ENCODE measurements around the gene SLC2A5.

SLC2A5 gene

DNA sequence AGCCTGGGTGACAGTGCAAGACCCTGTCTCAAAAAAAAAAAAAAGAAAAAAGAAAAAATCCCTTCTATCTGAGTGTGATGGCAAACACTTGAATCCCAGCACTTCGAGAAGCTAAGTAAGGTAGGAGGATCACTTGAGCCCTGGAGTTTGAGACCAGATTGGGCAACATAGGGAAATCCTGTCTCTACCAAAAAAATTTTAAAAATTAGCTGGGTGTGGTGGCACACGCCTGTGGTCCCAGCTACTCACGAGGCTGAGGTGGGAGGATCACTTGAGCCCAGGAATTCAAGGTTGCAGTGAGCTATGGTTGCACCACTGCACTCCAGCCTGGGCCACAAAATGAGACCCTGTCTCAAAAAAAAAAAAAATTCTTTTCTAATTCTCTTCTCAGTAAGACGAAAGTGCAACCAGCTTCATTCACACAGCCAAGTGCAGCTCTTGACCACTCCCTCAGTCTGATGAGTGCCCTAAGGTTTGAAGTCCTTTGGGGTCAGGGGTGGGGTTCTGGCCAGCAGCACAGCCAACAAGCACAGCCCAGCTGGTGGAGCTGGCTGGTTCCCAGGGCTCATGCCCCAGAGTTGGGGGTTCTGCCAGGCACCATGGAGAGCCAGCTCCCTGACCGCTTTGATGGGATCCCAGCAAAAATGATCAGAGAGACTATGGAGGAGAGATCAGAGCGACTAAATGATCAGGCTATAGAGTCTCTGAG is 8.0 kb downstream of the SLC2A5 start:
- DNase-seq (ENCODE audit: low read depth) = no peak

DNA sequence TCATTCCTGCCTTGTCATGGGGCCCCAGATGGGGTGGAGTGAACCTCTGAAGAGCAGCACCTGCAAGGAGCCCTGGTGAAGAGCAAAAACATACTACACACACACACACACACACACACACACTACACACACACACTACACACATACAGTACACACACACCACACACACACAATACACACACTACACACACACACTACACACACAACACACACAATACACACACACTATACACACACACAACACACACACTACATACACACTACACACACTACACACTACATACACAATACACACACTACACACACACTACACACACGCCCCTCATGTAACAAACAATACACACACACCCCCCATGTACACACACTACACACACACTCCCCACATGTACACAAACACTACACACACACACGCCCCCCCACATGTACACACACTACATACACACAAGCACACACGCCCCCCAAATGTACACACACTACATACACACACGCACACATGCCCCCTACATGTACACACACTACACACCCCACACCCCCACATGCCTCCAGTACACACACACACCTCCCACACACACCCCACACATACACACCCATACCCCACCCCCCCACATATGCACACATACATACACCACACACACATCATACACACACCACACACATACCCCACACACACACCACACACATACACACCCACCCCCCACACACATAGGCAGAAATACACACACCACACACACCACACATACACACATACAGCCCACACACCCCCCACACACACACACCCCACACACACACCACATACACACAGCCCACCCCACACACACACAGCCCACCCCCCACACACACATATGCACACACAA is 9.3 kb downstream of the SLC2A5 start:
- no peak for DNase-seq (ENCODE audit: low read depth)

- no peak for DNase-seq (ENCODE audit: low read depth)
These were observed 11.0 kb downstream of the SLC2A5 start for GRCh38 chr1:9058465-9058864.

GRCh38 chr1:9057851-9058250 is 11.6 kb downstream of the SLC2A5 start:
- DNase-seq (ENCODE audit: low read depth) = no peak

DNA sequence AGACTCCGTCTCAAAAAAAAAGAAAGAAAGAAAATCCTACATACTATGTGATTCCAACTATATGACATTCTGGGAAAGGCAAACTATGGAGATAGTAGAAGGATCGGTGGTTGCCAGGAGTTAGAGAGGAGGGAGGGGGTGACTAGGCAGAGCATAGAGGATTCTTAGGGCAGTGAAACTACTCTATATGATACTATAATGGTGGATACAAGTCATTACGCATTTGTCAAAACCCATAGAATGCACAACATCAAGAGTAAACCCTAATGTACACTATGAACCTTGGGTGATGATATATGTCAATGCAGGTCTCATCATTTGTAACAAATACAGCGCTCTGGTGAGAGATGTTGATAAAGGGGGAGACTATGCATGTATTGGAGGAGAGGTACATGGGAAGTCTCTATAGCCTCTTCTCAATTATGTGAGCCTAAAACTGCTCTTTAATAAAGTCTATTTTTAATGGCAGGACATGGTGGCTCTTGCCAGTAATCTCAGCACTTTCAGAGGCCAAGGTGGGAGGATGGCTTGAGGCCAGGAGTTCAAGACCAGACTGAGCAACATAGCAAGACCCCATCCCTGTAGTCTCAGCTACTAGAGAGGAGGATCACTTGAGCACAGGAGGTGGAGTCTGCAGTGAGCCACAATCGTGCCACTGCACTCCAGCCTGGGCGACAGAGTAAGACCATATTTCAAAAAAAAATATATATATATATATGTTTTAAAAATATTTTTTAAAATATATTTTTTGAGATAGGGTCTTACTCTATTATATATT is 17.0 kb downstream of the SLC2A5 start:
- no peak for DNase-seq (ENCODE audit: low read depth)

- no peak for DNase-seq (ENCODE audit: low read depth)
These were observed 18.1 kb downstream of the SLC2A5 start for GRCh38 chr1:9051379-9051778.

GRCh38 chr1:9050803-9051202 is 18.6 kb downstream of the SLC2A5 start:
- no peak for DNase-seq (ENCODE audit: low read depth)

GRCh38 chr1:9048551-9048950 is 20.9 kb downstream of the SLC2A5 start:
- DNase-seq (ENCODE audit: low read depth) = no peak

GRCh38 chr1:9047019-9047418 is 22.4 kb downstream of the SLC2A5 start:
- DNase-seq (ENCODE audit: low read depth) = no peak

DNA sequence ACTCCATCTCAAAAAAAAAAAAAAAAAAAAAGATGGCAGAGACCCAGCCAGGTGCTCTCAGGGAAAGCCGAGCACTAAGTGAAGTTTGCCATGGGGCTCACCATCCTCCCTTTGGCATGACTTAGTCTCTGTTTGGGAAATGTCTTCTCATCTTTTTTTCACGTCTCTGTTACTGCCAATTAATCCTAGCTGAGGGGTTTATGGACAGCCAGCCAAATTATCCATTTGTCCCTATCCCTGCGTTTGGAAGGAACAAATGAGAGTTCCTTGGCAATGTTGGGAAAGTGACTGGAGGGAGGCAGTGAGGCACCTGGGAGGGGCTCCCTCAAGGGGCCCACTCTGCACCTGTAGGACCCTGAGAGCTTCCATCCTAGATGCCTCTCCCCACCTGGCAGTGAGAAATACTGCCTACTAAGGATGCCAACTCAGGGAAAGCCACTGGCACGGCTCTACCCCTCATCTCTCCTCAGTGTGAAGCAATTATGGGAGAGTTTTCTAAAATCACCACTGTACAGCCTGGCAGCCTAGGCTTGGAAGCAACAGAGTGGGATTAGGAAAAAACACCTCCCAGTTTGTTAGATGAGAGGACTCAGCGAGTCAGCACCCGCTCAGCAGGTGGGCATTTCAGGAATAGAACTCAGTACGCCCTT is 23.4 kb downstream of the SLC2A5 start:
- no peak for DNase-seq (ENCODE audit: low read depth)

GRCh38 chr1:9044236-9044635 is 25.2 kb downstream of the SLC2A5 start:
- no peak for DNase-seq (ENCODE audit: low read depth)

DNA sequence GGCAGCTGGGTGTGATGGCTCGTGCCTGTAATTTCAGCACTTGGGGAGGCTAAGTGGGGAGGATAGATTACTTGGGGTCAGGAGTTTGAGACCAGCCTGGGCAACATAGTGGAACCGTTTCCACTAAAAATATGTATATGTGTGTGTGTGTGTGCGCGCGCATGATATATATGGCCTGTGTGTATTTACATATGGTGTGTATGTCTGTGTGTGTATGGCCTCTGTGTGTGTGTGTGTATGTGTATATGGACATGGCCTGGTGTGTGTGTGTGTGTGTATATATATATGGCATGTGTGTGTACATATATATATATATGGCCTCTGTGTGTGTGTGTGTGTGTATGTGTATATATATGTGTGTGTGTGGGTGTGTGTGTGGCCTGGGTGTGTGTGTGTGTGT is 27.2 kb downstream of the SLC2A5 start:
- DNase-seq (ENCODE audit: low read depth) = no peak

DNA sequence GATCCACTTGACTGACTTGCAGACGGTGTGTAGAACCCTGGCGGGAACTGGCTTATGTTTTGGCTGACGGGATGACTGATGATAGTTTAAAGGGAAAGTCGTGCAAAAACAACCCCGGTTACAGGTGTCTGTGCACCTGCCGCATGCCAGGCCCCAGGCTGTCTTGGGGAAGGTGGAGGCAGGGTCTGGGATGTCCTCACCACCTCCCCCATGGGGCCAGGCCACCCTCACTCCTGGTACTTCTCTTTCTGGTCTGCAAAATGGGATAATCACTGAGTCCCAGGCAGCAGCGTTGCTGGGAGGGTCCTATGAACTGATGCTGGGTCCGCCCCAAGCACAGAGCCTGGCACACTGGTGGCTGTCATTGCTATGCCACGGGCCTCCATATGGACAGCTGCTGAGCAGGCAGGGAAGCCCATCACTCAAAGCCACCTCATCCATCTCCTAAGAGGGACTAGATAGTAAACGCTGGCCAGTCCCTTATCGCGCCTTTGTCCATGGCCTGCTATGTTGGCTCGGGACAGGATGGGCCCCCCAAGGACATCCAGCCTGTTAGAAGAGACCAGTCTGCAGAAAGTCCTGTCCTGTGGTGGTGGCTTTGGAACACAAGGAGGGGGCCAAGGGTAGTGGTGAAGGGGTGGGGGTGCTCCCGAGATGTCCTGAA is 28.2 kb downstream of the SLC2A5 start:
- DNase-seq (ENCODE audit: low read depth) = no peak

GRCh38 chr1:9040659-9041030 is 28.8 kb downstream of the SLC2A5 start:
- no peak for DNase-seq (ENCODE audit: low read depth)

DNA sequence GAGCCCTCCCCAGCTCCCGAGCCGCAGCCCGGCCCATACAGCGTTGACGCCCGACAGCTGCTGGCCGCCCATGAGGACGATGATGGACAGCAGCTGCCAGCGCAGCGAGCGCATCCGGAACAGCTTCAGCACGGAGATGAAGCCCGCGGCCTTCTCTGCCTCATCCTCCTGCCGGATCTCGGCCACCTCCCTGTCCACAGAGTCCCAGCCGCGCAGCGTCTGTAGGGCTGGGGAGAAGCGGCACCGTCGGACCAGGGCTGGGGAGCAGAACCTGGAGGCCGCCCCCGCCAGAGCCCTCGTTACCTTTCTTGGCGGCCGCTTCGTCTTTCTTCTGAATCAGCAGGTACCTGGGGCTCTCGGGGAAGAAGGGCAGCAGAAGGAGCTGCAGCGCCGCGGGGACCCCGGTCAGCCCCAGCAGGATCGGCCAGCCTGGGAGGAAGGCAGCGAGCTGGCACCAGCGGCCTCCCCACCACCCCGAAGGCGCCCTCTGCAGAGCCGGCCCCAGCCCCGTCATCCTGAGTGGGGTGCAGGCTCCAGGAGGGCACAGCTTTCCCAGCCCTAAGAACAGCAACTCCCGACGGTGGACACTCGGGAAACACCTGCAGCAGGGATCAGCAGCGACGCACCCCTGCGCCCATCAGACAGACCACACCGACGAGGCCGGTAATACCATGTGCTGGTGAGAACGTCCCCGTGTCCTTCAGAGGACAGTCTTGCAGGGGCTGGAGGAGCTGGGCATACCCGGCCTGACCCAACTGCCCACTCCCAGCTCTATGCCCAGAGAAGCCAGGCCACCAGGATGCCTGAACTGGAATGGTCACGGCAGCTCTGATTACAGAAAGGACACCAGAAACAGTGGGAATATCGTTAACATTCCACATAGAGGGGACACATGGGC is 29.4 kb downstream of the SLC2A5 start:
- no peak for DNase-seq (ENCODE audit: low read depth)

- DNase-seq (ENCODE audit: low read depth) = no peak
These were observed 30.3 kb downstream of the SLC2A5 start for GRCh38 chr1:9038881-9039760.

DNA sequence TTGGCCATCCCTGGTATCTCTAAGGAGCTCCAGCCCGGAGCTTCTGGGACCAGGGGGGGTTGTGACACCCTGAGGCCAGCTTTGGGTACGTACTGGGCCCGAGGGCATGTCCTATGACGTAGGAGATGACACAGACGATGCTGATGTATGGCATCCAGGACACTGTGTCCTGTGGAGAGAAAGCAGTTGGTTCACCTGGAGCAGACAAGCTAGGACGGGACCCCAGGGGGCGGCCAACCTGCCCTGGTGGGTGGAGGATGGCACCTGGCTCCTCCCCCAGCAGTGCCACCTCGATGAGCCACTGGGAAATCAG is 31.1 kb downstream of the SLC2A5 start:
- no peak for DNase-seq (ENCODE audit: low read depth)

DNA sequence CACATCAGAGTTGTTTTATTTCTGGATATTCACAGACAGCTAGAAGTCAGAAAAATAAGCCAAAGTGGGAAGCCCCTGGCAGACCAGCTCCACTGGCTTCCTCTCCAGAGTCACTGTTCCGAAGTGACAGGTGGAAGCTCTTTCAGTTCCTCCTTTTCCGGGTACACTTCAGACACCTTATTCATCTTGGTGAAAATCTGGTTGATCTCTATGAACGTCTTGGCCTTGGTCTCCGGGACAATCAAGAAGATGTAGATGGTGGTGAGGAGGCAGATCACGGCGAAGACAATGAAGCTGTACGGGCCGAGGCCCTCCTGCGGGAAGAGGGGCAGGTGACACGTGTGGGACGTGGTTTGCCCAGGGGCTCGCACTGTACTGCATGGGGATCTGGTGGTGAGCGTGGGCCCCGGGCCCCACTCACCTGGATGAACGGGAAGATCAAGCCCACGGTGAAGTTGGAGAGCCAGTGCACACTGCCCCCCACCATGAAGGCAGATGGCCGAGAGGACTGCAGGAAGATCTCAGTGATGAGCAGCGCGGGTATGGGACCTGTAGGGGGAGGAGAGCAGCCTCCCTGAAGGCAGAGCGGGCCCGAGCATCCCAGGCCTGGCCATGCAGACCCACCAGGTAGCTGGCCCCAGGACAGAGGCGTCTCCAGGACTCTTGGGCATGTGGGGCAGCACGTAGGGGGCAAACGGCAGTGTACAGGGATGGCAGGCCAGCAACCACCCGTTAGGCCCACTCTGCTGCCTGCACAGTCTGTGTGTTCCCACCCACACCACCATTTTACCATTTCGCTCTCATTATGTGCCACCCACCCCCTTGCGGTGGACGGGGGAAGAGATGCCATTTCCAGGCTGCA is 31.7 kb downstream of the SLC2A5 start:
- DNase-seq (ENCODE audit: low read depth) = no peak

GRCh38 chr1:9035226-9035625 is 34.2 kb downstream of the SLC2A5 start:
- no peak for DNase-seq (ENCODE audit: low read depth)
